22Rv1 (cell line): ENCODE results near the gene CAMKK1.

Experiments used
- ZFX ChIP-seq: fragments of 450-650 bp; IDR thresholded peaks from 2 replicates; pipeline ENCODE4 v1.6.1; 2017; ENCODE audit warnings: antibody characterized with exemption, borderline replicate concordance
- TF ChIP-seq, protein P1 (sequence below): fragments of 450-650 bp; IDR thresholded peaks from 2 replicates; pipeline ENCODE4 v1.5.1; 2017; ENCODE audit warnings: mild to moderate bottlenecking

GRCh38 chr17:3924512-3925350, 31.9 kb upstream of the CAMKK1 start:
- TF ChIP-seq, protein P1, sequence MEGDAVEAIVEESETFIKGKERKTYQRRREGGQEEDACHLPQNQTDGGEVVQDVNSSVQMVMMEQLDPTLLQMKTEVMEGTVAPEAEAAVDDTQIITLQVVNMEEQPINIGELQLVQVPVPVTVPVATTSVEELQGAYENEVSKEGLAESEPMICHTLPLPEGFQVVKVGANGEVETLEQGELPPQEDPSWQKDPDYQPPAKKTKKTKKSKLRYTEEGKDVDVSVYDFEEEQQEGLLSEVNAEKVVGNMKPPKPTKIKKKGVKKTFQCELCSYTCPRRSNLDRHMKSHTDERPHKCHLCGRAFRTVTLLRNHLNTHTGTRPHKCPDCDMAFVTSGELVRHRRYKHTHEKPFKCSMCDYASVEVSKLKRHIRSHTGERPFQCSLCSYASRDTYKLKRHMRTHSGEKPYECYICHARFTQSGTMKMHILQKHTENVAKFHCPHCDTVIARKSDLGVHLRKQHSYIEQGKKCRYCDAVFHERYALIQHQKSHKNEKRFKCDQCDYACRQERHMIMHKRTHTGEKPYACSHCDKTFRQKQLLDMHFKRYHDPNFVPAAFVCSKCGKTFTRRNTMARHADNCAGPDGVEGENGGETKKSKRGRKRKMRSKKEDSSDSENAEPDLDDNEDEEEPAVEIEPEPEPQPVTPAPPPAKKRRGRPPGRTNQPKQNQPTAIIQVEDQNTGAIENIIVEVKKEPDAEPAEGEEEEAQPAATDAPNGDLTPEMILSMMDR = no peak
- no peak for TF ChIP-seq ZFX
